Neuronal stem cell (in vitro differentiated cells): ENCODE results near the gene PDE9A.

Experiments
- DNase-seq: peaks from one replicate; pipeline ENCODE4 v3.0.0-alpha.2; 2013; ENCODE audit warnings: low spot score
- H2AFZ ChIP-seq: one replicate; pipeline ENCODE4 v1.6.1; 2013; ENCODE audit warnings: mild to moderate bottlenecking, low read length, inconsistent platforms
- H2AK5ac ChIP-seq: 2 replicates; pipeline ENCODE4 v1.6.1; 2013; ENCODE audit warnings: low read depth, mild to moderate bottlenecking, inconsistent platforms, low read length, moderate library complexity, mixed read lengths
- H2BK120ac ChIP-seq: 2 replicates; pipeline ENCODE4 v1.6.1; 2013; ENCODE audit warnings: low read depth, mild to moderate bottlenecking, inconsistent platforms, low read length, moderate library complexity, mixed read lengths
- H2BK12ac ChIP-seq: one replicate; pipeline ENCODE4 v1.6.1; 2013; ENCODE audit warnings: low read length, inconsistent platforms
- H2BK15ac ChIP-seq: 2 replicates; pipeline ENCODE4 v1.6.1; 2013; ENCODE audit warnings: mild to moderate bottlenecking, low read length, inconsistent platforms, mixed read lengths
- H2BK5ac ChIP-seq: one replicate; pipeline ENCODE4 v1.6.1; 2013; ENCODE audit warnings: inconsistent platforms, mild to moderate bottlenecking, low read length, moderate library complexity
- H3K14ac ChIP-seq: one replicate; pipeline ENCODE4 v1.6.1; 2013; ENCODE audit warnings: low read length, inconsistent platforms
- H3K18ac ChIP-seq: 2 replicates; pipeline ENCODE4 v1.6.1; 2013; ENCODE audit warnings: low read length, inconsistent platforms
- H3K23ac ChIP-seq: 2 replicates; pipeline ENCODE4 v1.6.1; 2013; ENCODE audit warnings: low read depth, mild to moderate bottlenecking, mixed read lengths, low read length, inconsistent platforms; ENCODE audit not compliant: poor library complexity
- H3K27ac ChIP-seq: replicated peaks from 3 replicates; pipeline ENCODE4 v1.5.1; 2013; ENCODE audit warnings: low read length, inconsistent platforms
- H3K27me3 ChIP-seq, 3 experiments: 2 replicates each; pipeline ENCODE4 v1.6.1; 2013; ENCODE audit warnings: low read length in 3 of 3, mild to moderate bottlenecking in 2 of 3, inconsistent platforms in 1 of 3, low read depth in 1 of 3, mixed read lengths in 1 of 3, moderate library complexity in 1 of 3; ENCODE audit not compliant: control insufficient read depth in 3 of 3, insufficient read depth in 3 of 3
- H3K36me3 ChIP-seq, 2 donors: replicated peaks in 1 of 2; 2 replicates each; pipeline ENCODE4 v1.6.1; 2013; ENCODE audit warnings: low read length in 2 of 2; ENCODE audit not compliant: control insufficient read depth in 2 of 2, insufficient read depth in 2 of 2
- H3K4ac ChIP-seq: 2 replicates; pipeline ENCODE4 v1.6.1; 2013; ENCODE audit warnings: inconsistent platforms, mild to moderate bottlenecking, low read length, moderate library complexity
- H3K4me1 ChIP-seq, 2 donors: 1 replicate in 1 of 2; 2 replicates in 1 of 2; pipeline ENCODE4 v1.6.1; 2013; ENCODE audit warnings: low read length in 2 of 2, low read depth in 1 of 2; ENCODE audit not compliant: control insufficient read depth in 2 of 2, insufficient read depth in 1 of 2
- H3K4me2 ChIP-seq: one replicate; pipeline ENCODE4 v1.6.1; 2013; ENCODE audit warnings: mild to moderate bottlenecking, low read length, inconsistent platforms; ENCODE audit not compliant: insufficient read depth, poor library complexity, severe bottlenecking
- H3K4me3 ChIP-seq, 2 donors: 2 replicates each; pipeline ENCODE4 v1.5.1; 2013; ENCODE audit warnings: low read length in 2 of 2, mild to moderate bottlenecking in 2 of 2, inconsistent platforms in 1 of 2, moderate library complexity in 1 of 2
- H3K79me1 ChIP-seq: one replicate; pipeline ENCODE4 v1.6.1; 2013; ENCODE audit warnings: low read depth, mild to moderate bottlenecking, inconsistent platforms, low read length, moderate library complexity
- H3K9ac ChIP-seq: one replicate; pipeline ENCODE4 v1.6.1; 2013; ENCODE audit warnings: mild to moderate bottlenecking, low read depth, low read length, inconsistent platforms; ENCODE audit not compliant: poor library complexity
- H3K9me3 ChIP-seq, 2 donors: replicated peaks in 1 of 2; 2 replicates each; pipeline versions ENCODE3 to v1.6.1; 2013; ENCODE audit warnings: low read length in 2 of 2, mild to moderate bottlenecking in 2 of 2, inconsistent platforms in 1 of 2, low read depth in 1 of 2, mixed read lengths in 1 of 2, moderate library complexity in 1 of 2; ENCODE audit not compliant: control insufficient read depth in 2 of 2, insufficient read depth in 1 of 2
- H4K8ac ChIP-seq: one replicate; pipeline ENCODE4 v1.6.1; 2013; ENCODE audit warnings: low read depth, mild to moderate bottlenecking, inconsistent platforms, low read length, moderate library complexity
- H4K91ac ChIP-seq: one replicate; pipeline ENCODE4 v1.6.1; 2013; ENCODE audit warnings: low read length, low read depth, mild to moderate bottlenecking, inconsistent platforms; ENCODE audit not compliant: poor library complexity
- WGBS, 2 donors: extraction: QIAGEN DNeasy Blood & Tissue Kit; methylation state at CpG; one replicate each; pipeline ENCODE4 v1.1.7; 2013; ENCODE audit warnings: missing lambda C conversion rate in 2 of 2, mixed read lengths in 1 of 2; ENCODE audit not compliant: insufficient read length in 2 of 2, insufficient replicate concordance in 1 of 2; ENCODE audit errors: extremely low coverage in 2 of 2; 5-methylcytosine and 5-hydroxymethylcytosine counted together

The PDE9A gene

GRCh38 chr21:42630626-42631025 is 22.8 kb upstream of the PDE9A start:
- Histone ChIP-seq H3K27ac (no peak overlapping the region), H3K36me3 (no peaks in the 10 kb centered on the region), H3K9me3 (no peaks in the 10 kb centered on the region), H3K4me3 (no peak overlapping the region), H2BK5ac (no peak overlapping the region), H4K91ac (no peak overlapping the region), H3K9ac (no peak overlapping the region), H3K4me2 (no peak overlapping the region), H2BK120ac (no peak overlapping the region), H4K8ac (no peak overlapping the region), H3K23ac (no peak overlapping the region), H3K14ac (no peak overlapping the region), H2AFZ (no peak overlapping the region), H3K4me1 (peaks cover 0 to 2% of the 10 kb centered on the region in 2 donors), H3K18ac (peak overlapping the region; percentile 23), H3K79me1 (no peaks in the 10 kb centered on the region), H3K4ac (no peak overlapping the region), H3K27me3 (peaks cover 0 to 25% (median 0%) of the 10 kb centered on the region in 3 experiments), H2BK15ac (no peak overlapping the region), H2BK12ac (no peak overlapping the region), H2AK5ac (no peak overlapping the region)
- DNase-seq, result no peak
- WGBS, 2 donors, result no CpG with 5 or more reads among the region's 9 CpGs

GRCh38 chr21:42631142-42631541 is 22.3 kb upstream of the PDE9A start:
- H3K4me2 ChIP-seq, result no peak overlapping the region
- no peak overlapping the region for H3K9ac ChIP-seq
- H3K23ac ChIP-seq, result no peak overlapping the region
- H4K91ac ChIP-seq, result no peak overlapping the region
- no peak overlapping the region for H2BK5ac ChIP-seq
- no peak overlapping the region for H3K18ac ChIP-seq
- no peak overlapping the region for H3K14ac ChIP-seq
- no peak overlapping the region for H3K27ac ChIP-seq
- no peaks in the 10 kb centered on the region for H3K9me3 ChIP-seq
- DNase-seq, result no peak
- H4K8ac ChIP-seq, result no peak overlapping the region
- peaks cover 0 to 2% of the 10 kb centered on the region in 2 donors for H3K4me1 ChIP-seq
- no peak overlapping the region for H2BK15ac ChIP-seq
- H3K4ac ChIP-seq, result no peak overlapping the region
- WGBS, 2 donors, result no CpG with 5 or more reads among the region's 5 CpGs
- no peaks in the 10 kb centered on the region for H3K79me1 ChIP-seq
- H2BK12ac ChIP-seq, result no peak overlapping the region
- H2AFZ ChIP-seq, result no peak overlapping the region
- H3K4me3 ChIP-seq, result no peak overlapping the region
- no peak overlapping the region for H2BK120ac ChIP-seq
- no peak overlapping the region for H2AK5ac ChIP-seq
- no peaks in the 10 kb centered on the region for H3K36me3 ChIP-seq
- H3K27me3 ChIP-seq, result peaks cover 0 to 24% (median 0%) of the 10 kb centered on the region in 3 experiments

GRCh38 chr21:42632336-42632751 is 21.1 kb upstream of the PDE9A start:
- Histone ChIP-seq H3K4me2 (no peak overlapping the region), H3K18ac (peak overlapping the region; percentile 65), H2BK12ac (no peak overlapping the region), H3K4me3 (no peak overlapping the region), H2BK15ac (peak overlapping the region; percentile 21), H3K14ac (no peak overlapping the region), H3K79me1 (no peaks in the 10 kb centered on the region), H3K27me3 (peaks cover 0 to 18% (median 0%) of the 10 kb centered on the region in 3 experiments), H2BK120ac (peak overlapping the region; percentile 76), H3K4me1 (peaks cover 0 to 4% of the 10 kb centered on the region in 2 donors), H3K23ac (peak overlapping the region; percentile 75), H2AFZ (no peak overlapping the region), H3K9ac (no peak overlapping the region), H2BK5ac (peak overlapping the region; percentile 90), H3K4ac (no peak overlapping the region), H3K27ac (no peak overlapping the region), H3K9me3 (peaks cover 0 to 2% of the 10 kb centered on the region in 2 donors), H4K8ac (no peak overlapping the region), H3K36me3 (no peaks in the 10 kb centered on the region), H2AK5ac (no peak overlapping the region), H4K91ac (peak overlapping the region; percentile 66)
- no CpG with 5 or more reads among the region's 12 CpGs for WGBS, 2 donors
- no peak for DNase-seq

GRCh38 chr21:42632771-42633690 is 20.4 kb upstream of the PDE9A start:
- DNase-seq, result no peak
- Histone ChIP-seq H3K4me2 (no peak overlapping the region), H3K23ac (no peak overlapping the region), H2BK12ac (no peak overlapping the region), H3K9me3 (peaks cover 0 to 2% of the 10 kb centered on the region in 2 donors), H3K79me1 (no peaks in the 10 kb centered on the region), H3K27ac (no peak overlapping the region), H3K4ac (no peak overlapping the region), H4K91ac (peak overlapping the region; percentile 66), H3K14ac (peak overlapping the region; percentile 60), H2BK5ac (peak overlapping the region; percentile 90), H2AK5ac (peak overlapping the region; percentile 29), H3K4me1 (peaks cover 5 to 8% of the 10 kb centered on the region in 2 donors), H2BK15ac (peak overlapping the region; percentile 21), H2AFZ (no peak overlapping the region), H3K9ac (no peak overlapping the region), H4K8ac (no peak overlapping the region), H3K27me3 (peaks cover 0 to 14% (median 0%) of the 10 kb centered on the region in 3 experiments), H3K18ac (peak overlapping the region; percentile 32), H2BK120ac (peak overlapping the region; percentile 76), H3K4me3 (no peak overlapping the region), H3K36me3 (no peaks in the 10 kb centered on the region)
- no CpG with 5 or more reads among the region's 21 CpGs for WGBS, 2 donors
